Measurements from ENCODE around the gene TAF6.

- TF ChIP-seq POLR2A (IDR thresholded peaks at IDR 0.05; ENCODE audit: low read depth, low read length) = no peak
- no peak for TF ChIP-seq TAF1 (IDR thresholded peaks at IDR 0.05; ENCODE audit: low read depth, low read length)
- TF ChIP-seq POLR2AphosphoS5 (IDR thresholded peaks at IDR 0.05; ENCODE audit: low read depth, low read length) = no peak
- no peak for TF ChIP-seq PAX5 (IDR thresholded peaks at IDR 0.05; ENCODE audit: insufficient read depth, low read length, severe bottlenecking)
These were observed 29.0 kb upstream of the TAF6 start for GRCh38 chr7:100148225-100148558.

Measured in GM12891 (cell line).